GM03348 (cell line): ENCODE measurements around the gene TRAK2.

Experiments used
- DNase-seq: peaks from one replicate; pipeline ENCODE4 v3.0.0; 2012; ENCODE audit warnings: low spot score

Gene TRAK2

GRCh38 chr2:201361078-201361733, 90.1 kb downstream of the TRAK2 start:
- DNase-seq = no peak

DNA sequence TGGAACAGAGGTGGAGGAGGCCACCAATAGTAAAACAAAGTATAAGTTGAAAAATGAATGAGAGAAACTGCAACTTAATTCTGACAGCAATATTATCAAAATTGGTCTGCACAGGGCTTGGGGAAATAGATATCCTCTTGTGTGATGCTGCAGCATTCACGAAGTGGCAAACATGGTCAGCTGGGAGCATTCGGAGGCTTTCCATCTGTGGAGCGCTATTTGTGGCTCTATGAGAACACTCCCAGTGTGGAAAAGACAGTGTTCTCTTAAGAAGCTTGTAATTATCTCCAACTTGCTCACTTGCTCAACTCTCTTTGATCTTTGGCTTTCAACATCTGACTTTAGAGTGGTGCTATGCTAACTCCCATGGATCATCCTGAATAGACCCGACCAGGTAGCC, 91.0 kb downstream of the TRAK2 start:
- DNase-seq = no peak

GRCh38 chr2:201358684-201359083, 92.6 kb downstream of the TRAK2 start:
- DNase-seq = peak; percentile 51

DNA sequence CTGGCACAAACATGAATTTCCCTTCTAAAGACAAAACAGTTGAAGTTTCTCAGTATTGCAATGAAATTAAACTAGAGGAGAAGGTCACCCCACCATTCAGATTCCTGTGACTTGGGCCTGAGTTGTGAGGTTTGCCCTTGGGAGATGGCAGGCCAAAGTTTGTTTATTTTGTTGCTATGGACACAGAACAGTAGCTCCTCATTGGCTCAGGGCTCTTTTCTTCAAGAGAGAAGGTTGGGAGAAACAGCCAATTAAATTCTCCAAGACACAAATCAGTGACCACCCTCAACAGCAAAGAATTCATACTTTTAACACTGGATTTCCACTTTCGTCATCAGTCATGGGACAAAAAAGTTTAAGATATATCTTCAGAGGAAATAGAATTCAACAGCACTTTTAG, 94.0 kb downstream of the TRAK2 start, which contains the start of gene FLACC1:
Gene FLACC1 (minus strand): TSS at position 125 of the 400 bp plus-strand sequence. CDS start 5,941 bp downstream, outside the sequence.
- DNase-seq = peak; percentile 36

DNA sequence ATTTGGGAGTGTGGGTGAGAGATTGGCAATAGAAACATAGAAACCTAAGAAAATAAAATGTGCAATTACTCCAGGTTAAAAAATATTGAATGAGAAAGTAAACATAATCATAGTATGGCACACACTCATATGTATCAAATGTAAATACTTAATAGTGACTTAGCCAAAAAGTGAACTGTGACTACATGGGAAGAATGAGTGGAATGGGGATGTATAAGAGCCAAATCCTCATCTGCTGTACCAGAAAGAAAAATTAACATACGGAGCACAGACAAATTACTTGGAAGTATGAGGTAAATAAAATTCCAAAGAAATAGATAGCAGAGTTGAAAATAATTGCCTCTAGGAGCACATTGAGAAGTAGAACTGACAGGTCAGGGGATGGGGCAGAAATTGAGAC, 98.1 kb downstream of the TRAK2 start:
- no peak for DNase-seq

DNA sequence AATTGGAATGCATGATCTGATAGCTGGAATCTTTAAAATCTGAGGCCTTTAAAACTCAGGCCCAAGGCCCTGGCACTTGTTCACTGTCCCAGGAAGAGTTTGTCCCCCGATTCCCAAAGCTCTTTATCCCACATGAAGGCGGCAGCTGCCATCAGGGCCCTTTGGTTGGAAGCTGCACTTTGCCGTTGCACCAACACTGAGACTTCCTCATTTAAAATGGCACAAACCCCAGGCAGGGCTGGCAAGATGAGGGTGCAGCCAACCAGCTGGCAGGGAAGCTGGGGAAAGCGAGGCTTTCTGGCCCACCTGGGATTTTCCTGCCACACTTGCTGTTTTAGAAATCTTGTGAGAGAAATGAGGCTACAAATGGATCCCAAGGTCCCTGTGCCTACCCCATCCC, 100.4 kb downstream of the TRAK2 start:
- no peak for DNase-seq

GRCh38 chr2:201349601-201350000, 101.7 kb downstream of the TRAK2 start:
- DNase-seq = no peak

GRCh38 chr2:201348758-201349157, 102.5 kb downstream of the TRAK2 start:
- no peak for DNase-seq

DNA sequence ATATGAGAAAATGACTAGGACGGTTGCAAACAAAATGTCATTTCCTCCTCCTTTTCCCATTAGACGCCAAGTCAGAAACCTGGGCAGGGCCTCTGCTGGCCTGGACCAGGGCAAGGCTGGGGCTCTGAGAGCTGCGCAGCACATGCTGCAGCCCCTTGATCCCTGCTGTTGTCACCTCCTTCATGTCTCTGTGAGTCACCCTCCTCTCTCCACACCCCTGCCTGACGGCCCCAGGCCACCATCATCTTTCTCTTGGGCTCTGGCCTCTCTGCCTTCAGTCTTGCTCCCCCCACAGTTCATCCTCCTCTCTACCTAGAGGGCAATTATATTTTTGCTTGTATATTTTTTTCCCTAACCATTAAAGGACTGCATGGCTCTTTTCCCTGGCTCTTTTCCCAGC, 104.1 kb downstream of the TRAK2 start:
- DNase-seq = no peak

GRCh38 chr2:201345625-201346213, 105.5 kb downstream of the TRAK2 start:
- DNase-seq = no peak

GRCh38 chr2:201344663-201345366, 106.4 kb downstream of the TRAK2 start:
- DNase-seq = no peak

DNA sequence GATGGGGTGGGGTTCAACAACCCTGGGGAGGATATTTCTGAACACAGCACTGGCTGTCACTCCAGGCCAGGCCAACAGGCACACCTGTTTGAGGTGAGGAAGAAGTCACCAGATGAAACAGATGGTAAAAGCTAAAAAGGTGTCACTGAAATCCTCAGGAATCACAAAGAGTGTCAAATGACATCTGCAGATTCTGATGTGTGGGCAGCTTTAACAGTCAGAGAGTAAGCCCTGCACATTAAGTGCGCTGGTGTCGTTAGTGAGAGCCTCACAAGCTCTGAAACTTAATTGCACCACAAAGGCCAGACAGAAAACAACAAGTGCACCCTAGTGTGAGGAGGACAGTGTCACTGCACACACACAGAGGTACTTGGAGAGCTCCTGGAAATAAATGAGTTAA, 107.7 kb downstream of the TRAK2 start:
- DNase-seq = no peak

DNA sequence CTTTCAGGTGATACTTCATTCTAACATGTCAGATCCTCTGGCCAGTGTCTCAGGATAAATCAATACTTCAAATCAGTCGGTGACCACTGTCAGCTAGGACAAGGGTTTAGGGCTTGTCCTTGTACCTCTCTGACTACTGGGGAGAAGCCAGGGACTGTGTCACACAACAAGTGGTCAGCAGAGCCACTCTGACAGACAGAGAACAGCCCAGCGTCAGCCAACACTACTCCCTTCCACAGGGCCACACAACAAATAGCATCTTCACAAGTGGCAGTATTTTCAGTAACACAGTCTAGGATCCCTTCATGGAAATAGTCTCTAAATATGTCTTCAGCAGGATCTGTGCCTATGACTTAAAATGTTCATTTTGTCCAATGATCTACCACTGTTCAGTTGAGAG, 108.3 kb downstream of the TRAK2 start:
- DNase-seq = no peak

GRCh38 chr2:201329409-201329808, 121.8 kb downstream of the TRAK2 start:
- DNase-seq = no peak

DNA sequence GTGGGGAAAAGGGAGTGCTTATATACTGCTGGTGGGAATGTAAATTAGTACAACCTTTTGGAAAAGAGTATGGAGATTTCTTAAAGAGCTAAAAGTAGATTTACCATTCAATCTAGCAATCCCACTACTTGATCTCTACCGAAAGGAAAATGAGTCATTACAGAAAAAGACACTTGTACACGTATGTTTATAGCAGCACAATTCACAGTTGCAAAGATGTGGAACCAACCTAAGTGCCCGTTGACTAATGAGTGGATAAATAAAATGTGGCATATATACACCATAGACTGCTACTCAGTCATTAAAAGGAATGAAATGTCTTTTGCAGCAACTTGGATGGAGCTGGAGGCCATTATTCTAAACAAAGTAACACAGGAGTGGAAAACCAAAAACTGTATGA, 123.6 kb downstream of the TRAK2 start:
- DNase-seq = no peak
